ENCODE results near the gene RILP.

Gene RILP

DNA sequence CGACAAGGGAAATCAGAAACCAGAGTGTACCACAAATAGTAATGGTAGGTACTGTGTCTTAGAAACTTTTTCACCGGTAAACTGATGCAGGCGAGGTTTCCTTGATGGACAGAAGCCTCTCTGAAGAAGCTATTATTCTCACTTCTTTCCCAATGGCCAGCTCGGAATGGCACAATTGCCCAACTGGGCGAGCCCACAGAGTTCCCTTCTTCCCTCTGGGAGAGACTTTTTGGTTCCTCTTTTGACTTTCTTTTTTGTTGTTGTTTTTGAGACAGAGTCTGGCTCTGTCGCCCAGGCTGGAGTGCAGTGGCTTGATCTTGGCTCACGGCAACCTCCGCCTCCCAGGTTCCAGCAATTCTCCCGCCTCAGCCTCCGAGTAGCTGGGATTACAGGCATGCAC, 38.0 kb downstream of the RILP start:
- Histone ChIP-seq H3K4me1 (ENCODE audit: control insufficient read depth in 1 of 2, insufficient read depth in 2 of 2, low read length in 2 of 2) (peaks cover 0 to 5% of the 10 kb centered on the region in 2 donors), H3K9me3 (ENCODE audit: control insufficient read depth in 1 of 2, low read length in 2 of 2) (no peaks in the 10 kb centered on the region), H3K4me3 (ENCODE audit: low read depth in 1 of 2, low read length in 2 of 2) (no peak overlapping the region), H3K27ac (ENCODE audit: low read length) (no peak overlapping the region), H3K27me3 (ENCODE audit: low read depth, low read length) (no peaks in the 10 kb centered on the region), H3K36me3 (ENCODE audit: control insufficient read depth in 1 of 2, insufficient read depth in 2 of 2, low read length in 2 of 2) (peaks cover 0 to 21% of the 10 kb centered on the region in 2 donors)

DNA sequence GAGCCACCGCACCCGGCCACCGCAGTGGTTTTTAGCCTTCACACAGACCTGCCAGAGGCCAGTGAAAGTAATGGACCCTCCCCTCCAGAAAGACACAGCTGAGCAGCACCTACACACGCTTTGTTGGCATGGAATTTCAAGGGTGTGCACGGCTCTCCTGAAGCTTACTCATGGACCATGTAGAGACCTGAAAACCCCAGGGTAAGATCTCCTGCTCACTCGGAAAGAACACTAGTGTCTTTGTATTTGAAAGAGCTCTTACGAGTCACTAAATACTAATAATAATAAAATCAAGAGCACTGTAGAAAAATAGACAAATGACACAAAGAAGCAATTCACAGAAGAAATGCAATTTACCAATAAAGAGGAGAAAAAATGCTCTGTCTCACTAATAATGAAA, 41.0 kb downstream of the RILP start:
- peaks cover 0 to 7% of the 10 kb centered on the region in 2 donors for H3K36me3 ChIP-seq (ENCODE audit: control insufficient read depth in 1 of 2, insufficient read depth in 2 of 2, low read length in 2 of 2)
- peaks cover 0 to 5% of the 10 kb centered on the region in 2 donors for H3K4me1 ChIP-seq (ENCODE audit: control insufficient read depth in 1 of 2, insufficient read depth in 2 of 2, low read length in 2 of 2)
- H3K27me3 ChIP-seq (ENCODE audit: low read depth, low read length) = no peaks in the 10 kb centered on the region
- H3K9me3 ChIP-seq (ENCODE audit: control insufficient read depth in 1 of 2, low read length in 2 of 2) = no peaks in the 10 kb centered on the region
- H3K27ac ChIP-seq (ENCODE audit: low read length) = no peak overlapping the region
- no peak overlapping the region for H3K4me3 ChIP-seq (ENCODE audit: low read depth in 1 of 2, low read length in 2 of 2)

- H3K27ac ChIP-seq (ENCODE audit: low read length) = peak overlapping the region; percentile 16
- H3K36me3 ChIP-seq (ENCODE audit: control insufficient read depth in 1 of 2, insufficient read depth in 2 of 2, low read length in 2 of 2) = peaks cover 0 to 3% of the 10 kb centered on the region in 2 donors
- H3K27me3 ChIP-seq (ENCODE audit: low read depth, low read length) = no peaks in the 10 kb centered on the region
- H3K4me3 ChIP-seq (ENCODE audit: low read depth in 1 of 2, low read length in 2 of 2) = no peak overlapping the region
- H3K9me3 ChIP-seq (ENCODE audit: control insufficient read depth in 1 of 2, low read length in 2 of 2) = no peaks in the 10 kb centered on the region
- peaks cover 0 to 5% of the 10 kb centered on the region in 2 donors for H3K4me1 ChIP-seq (ENCODE audit: control insufficient read depth in 1 of 2, insufficient read depth in 2 of 2, low read length in 2 of 2)
Measured at GRCh38 chr17:1607971-1608320, 41.7 kb downstream of the RILP start.

DNA sequence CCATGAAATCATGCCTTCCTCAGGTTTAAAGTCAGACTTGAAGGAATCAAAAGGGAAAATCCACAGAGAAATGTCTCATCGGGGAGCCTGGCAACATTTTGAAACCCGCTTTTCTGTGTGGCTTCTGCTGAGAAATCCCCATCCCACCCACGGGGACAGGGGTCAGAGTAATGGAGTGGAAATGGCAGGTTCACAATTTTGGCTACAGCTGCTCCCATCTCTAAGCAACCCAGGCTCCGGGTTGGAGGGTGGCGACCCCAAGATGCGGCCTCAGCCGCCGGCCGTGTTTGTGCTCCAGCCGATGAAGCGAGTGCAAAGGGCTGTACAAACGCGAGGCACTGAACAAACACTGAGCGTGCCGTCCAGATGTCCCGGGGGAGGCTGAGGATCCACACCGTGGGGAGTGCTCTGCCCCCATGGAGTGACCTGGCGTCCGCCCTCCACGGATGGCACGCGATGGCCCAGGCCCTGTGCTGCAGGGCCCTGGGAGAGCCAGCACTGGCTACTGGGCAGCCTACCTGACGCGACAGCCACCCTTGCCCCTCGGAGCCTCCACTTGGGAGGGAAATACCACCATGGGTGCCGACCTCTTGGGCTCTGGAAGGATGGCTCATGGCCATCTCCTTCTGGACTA, 43.2 kb downstream of the RILP start:
- Histone ChIP-seq H3K4me3 (ENCODE audit: low read depth in 1 of 2, low read length in 2 of 2) (no peak overlapping the region), H3K9me3 (ENCODE audit: control insufficient read depth in 1 of 2, low read length in 2 of 2) (peaks cover 0 to 5% of the 10 kb centered on the region in 2 donors), H3K36me3 (ENCODE audit: control insufficient read depth in 1 of 2, insufficient read depth in 2 of 2, low read length in 2 of 2) (no peaks in the 10 kb centered on the region), H3K27ac (ENCODE audit: low read length) (peak overlapping the region; percentile 62), H3K27me3 (ENCODE audit: low read depth, low read length) (no peaks in the 10 kb centered on the region), H3K4me1 (ENCODE audit: control insufficient read depth in 1 of 2, insufficient read depth in 2 of 2, low read length in 2 of 2) (peaks cover 0 to 5% of the 10 kb centered on the region in 2 donors)

GRCh38 chr17:1605681-1606351, 43.9 kb downstream of the RILP start:
- Histone ChIP-seq H3K9me3 (ENCODE audit: control insufficient read depth in 1 of 2, low read length in 2 of 2) (peaks cover 0 to 5% of the 10 kb centered on the region in 2 donors), H3K4me3 (ENCODE audit: low read depth in 1 of 2, low read length in 2 of 2) (no peak overlapping the region), H3K36me3 (ENCODE audit: control insufficient read depth in 1 of 2, insufficient read depth in 2 of 2, low read length in 2 of 2) (no peaks in the 10 kb centered on the region), H3K27ac (ENCODE audit: low read length) (no peak overlapping the region), H3K4me1 (ENCODE audit: control insufficient read depth in 1 of 2, insufficient read depth in 2 of 2, low read length in 2 of 2) (peaks cover 0 to 5% of the 10 kb centered on the region in 2 donors), H3K27me3 (ENCODE audit: low read depth, low read length) (no peaks in the 10 kb centered on the region)

DNA sequence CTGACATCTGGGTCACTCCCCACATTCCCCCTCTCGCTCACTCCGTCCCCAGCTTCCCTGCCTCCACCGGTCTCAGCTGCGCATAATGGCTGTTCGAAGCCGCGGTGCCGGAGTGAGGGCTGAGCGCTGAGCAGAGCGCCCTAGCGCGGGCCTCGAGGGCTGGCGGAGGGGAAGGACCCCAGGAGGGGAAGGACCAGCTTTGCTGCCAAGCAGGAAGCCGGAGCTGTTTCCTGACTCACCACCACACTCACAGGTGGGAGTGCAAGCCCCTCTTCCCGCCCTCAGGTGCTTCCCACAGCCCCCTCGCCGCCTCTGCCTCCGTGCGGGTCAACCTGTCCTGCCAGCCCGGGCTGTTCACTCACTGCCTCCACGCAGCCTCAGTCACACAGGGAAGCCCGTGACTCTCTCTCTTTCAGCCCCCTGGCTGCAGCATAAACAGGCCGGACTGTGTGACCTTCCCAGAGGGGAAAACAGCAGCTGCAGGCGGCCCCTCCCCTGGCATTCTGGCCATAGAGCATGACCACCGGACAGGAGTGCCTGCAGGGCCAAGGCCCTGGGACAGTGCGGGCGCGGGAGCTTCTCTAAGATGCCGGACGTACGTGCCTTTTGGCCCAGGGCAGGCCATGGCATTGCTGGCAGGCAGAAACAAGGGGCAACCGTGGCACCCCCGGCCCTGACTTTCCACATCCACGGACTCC, 44.7 kb downstream of the RILP start:
- no peak overlapping the region for H3K4me3 ChIP-seq (ENCODE audit: low read depth in 1 of 2, low read length in 2 of 2)
- H3K36me3 ChIP-seq (ENCODE audit: control insufficient read depth in 1 of 2, insufficient read depth in 2 of 2, low read length in 2 of 2) = no peaks in the 10 kb centered on the region
- peaks cover 0 to 5% of the 10 kb centered on the region in 2 donors for H3K9me3 ChIP-seq (ENCODE audit: control insufficient read depth in 1 of 2, low read length in 2 of 2)

DNA sequence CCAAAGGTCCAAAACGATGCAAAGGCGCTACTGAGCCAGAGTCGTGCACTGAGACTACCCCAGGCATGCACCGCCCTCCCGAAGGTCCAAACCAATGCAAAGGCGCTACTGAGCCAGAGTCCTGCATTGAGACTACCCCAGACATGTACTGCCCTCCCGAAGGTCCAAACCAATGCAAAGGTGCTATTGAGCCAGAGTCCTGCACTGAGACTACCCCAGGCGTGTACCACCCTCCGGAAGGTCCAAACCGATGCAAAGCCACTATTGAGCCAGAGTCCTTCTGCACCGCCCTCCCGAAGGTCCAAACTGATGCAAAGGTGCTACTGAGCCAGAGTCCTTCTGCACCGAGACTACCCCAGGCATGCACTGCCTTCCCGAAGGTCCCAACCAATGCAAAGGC, 48.1 kb downstream of the RILP start:
- H3K27ac ChIP-seq (ENCODE audit: low read length) = no peak overlapping the region
- H3K4me1 ChIP-seq (ENCODE audit: control insufficient read depth in 1 of 2, insufficient read depth in 2 of 2, low read length in 2 of 2) = no peaks in the 10 kb centered on the region
- H3K4me3 ChIP-seq (ENCODE audit: low read depth in 1 of 2, low read length in 2 of 2) = no peak overlapping the region
- no peaks in the 10 kb centered on the region for H3K36me3 ChIP-seq (ENCODE audit: control insufficient read depth in 1 of 2, insufficient read depth in 2 of 2, low read length in 2 of 2)
- H3K9me3 ChIP-seq (ENCODE audit: control insufficient read depth in 1 of 2, low read length in 2 of 2) = peaks cover 0 to 5% of the 10 kb centered on the region in 2 donors
- no peaks in the 10 kb centered on the region for H3K27me3 ChIP-seq (ENCODE audit: low read depth, low read length)

More for the DNA sequence above, 44.7 kb downstream of the RILP start:
- no peak overlapping the region for H3K27ac ChIP-seq (ENCODE audit: low read length)
- peaks cover 0 to 5% of the 10 kb centered on the region in 2 donors for H3K4me1 ChIP-seq (ENCODE audit: control insufficient read depth in 1 of 2, insufficient read depth in 2 of 2, low read length in 2 of 2)
- no peaks in the 10 kb centered on the region for H3K27me3 ChIP-seq (ENCODE audit: low read depth, low read length)

- Histone ChIP-seq H3K4me3 (ENCODE audit: low read depth in 1 of 2, low read length in 2 of 2) (no peak overlapping the region), H3K36me3 (ENCODE audit: control insufficient read depth in 1 of 2, insufficient read depth in 2 of 2, low read length in 2 of 2) (no peaks in the 10 kb centered on the region), H3K4me1 (ENCODE audit: control insufficient read depth in 1 of 2, insufficient read depth in 2 of 2, low read length in 2 of 2) (no peaks in the 10 kb centered on the region), H3K27me3 (ENCODE audit: low read depth, low read length) (no peaks in the 10 kb centered on the region), H3K27ac (ENCODE audit: low read length) (no peak overlapping the region), H3K9me3 (ENCODE audit: control insufficient read depth in 1 of 2, low read length in 2 of 2) (peaks cover 0 to 5% of the 10 kb centered on the region in 2 donors)
Measured at GRCh38 chr17:1598399-1599095, 51.1 kb downstream of the RILP start.

- H3K9me3 ChIP-seq (ENCODE audit: control insufficient read depth in 1 of 2, low read length in 2 of 2) = peaks cover 0 to 5% of the 10 kb centered on the region in 2 donors
- H3K4me1 ChIP-seq (ENCODE audit: control insufficient read depth in 1 of 2, insufficient read depth in 2 of 2, low read length in 2 of 2) = no peaks in the 10 kb centered on the region
- H3K4me3 ChIP-seq (ENCODE audit: low read depth in 1 of 2, low read length in 2 of 2) = no peak overlapping the region
- H3K36me3 ChIP-seq (ENCODE audit: control insufficient read depth in 1 of 2, insufficient read depth in 2 of 2, low read length in 2 of 2) = peaks cover 0 to 3% of the 10 kb centered on the region in 2 donors
- H3K27me3 ChIP-seq (ENCODE audit: low read depth, low read length) = no peaks in the 10 kb centered on the region
- H3K27ac ChIP-seq (ENCODE audit: low read length) = no peak overlapping the region
Measured at GRCh38 chr17:1597861-1598342, 51.8 kb downstream of the RILP start.

Data from muscle layer of duodenum (tissue), 2 donors.